K562 (cell line): ENCODE measurements around the gene HMOX2. TPM values are rescaled to one million over a fixed set of nuclear protein-coding genes. Genes with fewer than 3 reads are reported as not detected.

Source experiments
- ATAC-seq: fragments of 200-7000 bp; cut with Tn5 transposase; 3 replicates; pipeline ENCODE4 v1.9.1; 2020; ENCODE audit warnings: moderate library complexity
- BruUV-seq: library from RNA; stranded (reverse); fragments of 400-500 nt; replicated peaks from 2 replicates; lab custom pipeline; 2021; lab: Mats Ljungman, UMichigan
- CTCF ChIA-PET: fragments of 300-600 bp; formaldehyde crosslinking; extraction: SDS; loops from one replicate; lab custom pipeline; 2021; ENCODE audit warnings: low intra/inter-chr PET ratio; lab: Yijun Ruan, JAX
- POLR2A ChIA-PET: fragments of 300-600, 350-650 bp; sonication (Branson Sonifier 250); formaldehyde crosslinking; extraction: SDS; loops from one replicate; lab custom pipeline; 2021; ENCODE audit warnings: antibody characterized with exemption, inconsistent platforms; lab: Yijun Ruan, JAX
- DNase-seq, 4 experiments: peaks; one replicate each; pipeline versions ENCODE4 v3.0.0 to v3.0.0-alpha.2; 2011 to 2018; ENCODE audit warnings: low spot score in 3 of 4, mixed read lengths in 3 of 4; ENCODE audit errors: extremely low read depth in 1 of 4
- FAIRE-seq: peaks from 2 replicates; lab custom pipeline; 2011; peaks lifted over from hg19 to GRCh38; lab: Jason Lieb, UNC
- H2AFZ ChIP-seq: 2 replicates; pipeline ENCODE4 v1.6.0; 2011; ENCODE audit warnings: low read depth, low read length, control low read depth, inconsistent platforms
- H3K27ac ChIP-seq: fragments of 200-600 bp; 3 replicates; pipeline ENCODE4 v1.8.0; 2011; ENCODE audit warnings: low read depth, mild to moderate bottlenecking, control low read depth, inconsistent platforms, low read length, moderate library complexity, mixed read lengths; ENCODE audit errors: extremely low read depth
- H3K27me3 ChIP-seq, 2 experiments: fragments of 300-600 bp in 1 of 2; 2 replicates in 1 of 2; 3 replicates in 1 of 2; pipeline versions ENCODE4 v1.6.0 to v1.8.0; 2011; ENCODE audit warnings: inconsistent platforms in 2 of 2, low read length in 2 of 2, mild to moderate bottlenecking in 1 of 2, mixed read lengths in 1 of 2, moderate library complexity in 1 of 2; ENCODE audit not compliant: control insufficient read depth in 2 of 2, insufficient read depth in 2 of 2
- H3K36me3 ChIP-seq: fragments of 300-600 bp; 3 replicates; pipeline ENCODE4 v1.8.0; 2011; ENCODE audit warnings: mild to moderate bottlenecking, low read length, inconsistent platforms; ENCODE audit not compliant: control insufficient read depth, insufficient read depth
- H3K4me1 ChIP-seq, 2 experiments: fragments of 200-600 bp in 1 of 2; replicated peaks in 1 of 2; 2 replicates in 1 of 2; 3 replicates in 1 of 2; pipeline versions ENCODE4 v1.5.1 to v1.8.0; 2011; ENCODE audit warnings: inconsistent platforms in 2 of 2, low read length in 2 of 2, mild to moderate bottlenecking in 1 of 2, mixed read lengths in 1 of 2, moderate library complexity in 1 of 2; ENCODE audit not compliant: control insufficient read depth in 2 of 2, insufficient read depth in 2 of 2
- H3K4me2 ChIP-seq: 2 replicates; pipeline ENCODE4 v1.6.1; 2011; ENCODE audit warnings: low read length, control low read depth, inconsistent platforms, mixed read lengths; ENCODE audit not compliant: insufficient read depth
- H3K4me3 ChIP-seq: fragments of 200-600 bp; sonication (generic), shearing (Covaris generic); 2 replicates; pipeline ENCODE4 v1.5.1; 2016; ENCODE audit warnings: control low read depth, inconsistent platforms
- H3K79me2 ChIP-seq: fragments of 200-600 bp; 3 replicates; pipeline ENCODE4 v1.8.0; 2011; ENCODE audit warnings: low read length, inconsistent platforms; ENCODE audit not compliant: control insufficient read depth, insufficient read depth
- H3K9ac ChIP-seq, 2 experiments: 2 replicates each; pipeline versions ENCODE4 v1.6.0 to v1.6.1; 2011; ENCODE audit warnings: low read depth in 2 of 2, low read length in 2 of 2, control low read depth in 1 of 2, inconsistent platforms in 1 of 2, mild to moderate bottlenecking in 1 of 2, mixed read lengths in 1 of 2; ENCODE audit not compliant: insufficient read depth in 1 of 2
- H3K9me1 ChIP-seq: one replicate; pipeline ENCODE4 v1.6.0; 2011; ENCODE audit warnings: inconsistent platforms, mild to moderate bottlenecking, low read length, moderate library complexity; ENCODE audit not compliant: control insufficient read depth, insufficient read depth
- H3K9me3 ChIP-seq: replicated peaks from 2 replicates; pipeline ENCODE4 v1.5.1; 2011; ENCODE audit warnings: low read depth, low read length, inconsistent platforms; ENCODE audit not compliant: control insufficient read depth, insufficient read depth
- H4K20me1 ChIP-seq: replicated peaks from 2 replicates; pipeline ENCODE4 v1.6.1; 2011; ENCODE audit warnings: low read length, inconsistent platforms, mixed read lengths; ENCODE audit not compliant: control insufficient read depth, insufficient read depth
- IRF1 ChIP-seq: sonication (generic); formaldehyde crosslinking; IDR thresholded peaks from 2 replicates; pipeline ENCODE4 v1.8.0; 2022; ENCODE audit warnings: missing genetic modification reagents, mild to moderate bottlenecking, borderline replicate concordance
- POLR2G ChIP-seq: fragments of 200-400 bp; formaldehyde crosslinking; IDR thresholded peaks from 2 replicates; pipeline ENCODE4 v1.6.1; 2017; ENCODE audit warnings: low read depth, mild to moderate bottlenecking, antibody characterized with exemption, low read length, moderate library complexity
- WGBS: fragments of 100-300 bp; shearing (Covaris generic); methylation state at CpG from one replicate; pipeline ENCODE4 v1.1.6; 2016; ENCODE audit warnings: low coverage, mixed read lengths; ENCODE audit not compliant: insufficient coverage; ENCODE audit errors: missing lambda C conversion rate; 5-methylcytosine and 5-hydroxymethylcytosine counted together
- in situ Hi-C: fragments of 300-500 bp; cut with MboI; formaldehyde crosslinking; loops from 4 replicates; pipeline ENCODE4 v1.15.0; 2018; ENCODE audit warnings: inconsistent platforms, mixed read lengths
- intact Hi-C: fragments of 100-400 bp; cut with micrococcal nuclease; formaldehyde crosslinking; loops from 2 replicates; pipeline ENCODE4 v1.14.2; 2022
- polyA plus RNA-seq, 8 experiments: library from polyadenylated mRNA; depleted of rRNA in 4 of 8; stranded (reverse) in 5 of 8; unstranded in 3 of 8; fragments of >200 nt; fragmentation: Nextera tagmentation in 2 of 8; fragmentation: Illumina TruSeq in 1 of 8; extraction: Ambion mirVana in 2 of 8; extraction: Trizol in 1 of 8; gene quantifications; 2 replicates each; pipeline versions ENCODE4 v1.2.1 to v1.2.3, GENCODE V29; 2011 to 2014; ENCODE audit warnings: inconsistent platforms in 1 of 8, missing spikeins in 1 of 8
- total RNA-seq, 7 experiments: library from RNA; depleted of rRNA in 6 of 7; stranded (reverse); fragments of >200 nt in 6 of 7; fragmentation: Illumina TruSeq in 2 of 7; extraction: Trizol in 2 of 7; gene quantifications; 2 replicates each; pipeline versions ENCODE4 v1.2.1 to v1.2.3, GENCODE V29; 2011 to 2021; ENCODE audit warnings: low replicate concordance in 1 of 7

The HMOX2 gene
- total and polyA plus RNA-seq, 9 of the 15 experiments (the other 6 are each of a cell fraction or from before 2014, with no cell fraction given), result 26.8 to 87.4 (median 57.4) TPM

GRCh38 chr16:4512473-4512872 lies 36.3 kb downstream of the HMOX2 start:
- FAIRE-seq (no peak), DNase-seq (no peak), ATAC-seq (no peak)
- Histone ChIP-seq H3K27me3 (no peaks in the 10 kb centered on the region), H3K36me3 (peaks cover 55% of the 10 kb centered on the region; the same call in 2 of the 3 replicates), H3K4me3 (no peak overlapping the region), H3K4me2 (no peak overlapping the region), H3K79me2 (no peaks in the 10 kb centered on the region), H3K27ac (no peak overlapping the region), H3K9me1 (no peaks in the 10 kb centered on the region), H3K9me3 (no peaks in the 10 kb centered on the region), H3K4me1 (peaks cover 0 to 14% of the 10 kb centered on the region in 2 experiments; a peak in 2 of 5 replicates), H4K20me1 (0 out of 2 replicates have a peak, but pooled peaks cover 3% of the 10 kb centered on the region), H2AFZ (no peak overlapping the region), H3K9ac (no peak overlapping the region)
- in situ Hi-C loops, result loop anchor here (10.0 kb wide), 1 partner anchor 442 kb away; the partner anchor contains the start of gene SEC14L5
- 0 out of 2 replicates have a peak, but pooled peaks have one; percentile 15 for TF ChIP-seq POLR2G
- no peak for TF ChIP-seq IRF1 (CRISPR knock-in tag)
- ChIA-PET POLR2A (interaction anchor here (0.6 to 1.1 kb wide), 2 partner anchors 40 to 63 kb away, joined by 3 read pairs; no protein-coding TSS in a partner anchor), CTCF (no interaction called here)
- WGBS, result 93% methylated on average over 10 of the region's 10 CpGs
- no TSS peak for BruUV-seq
- intact Hi-C loops, result no loop called here
